GM19452 (cell line): ENCODE results near the gene ARFGEF3.
"Not testable (repeated sequence)": the region's sequence is repeated elsewhere in the genome, so short reads cannot be mapped to it uniquely, and the experiment has no call there.

ENCODE experiments used
- ATAC-seq: cut with Tn5 transposase; IDR thresholded peaks from one replicate; pipeline ENCODE4 v1.9.1; 2021; ENCODE audit not compliant: unreplicated experiment

ARFGEF3 gene

GRCh38 chr6:138271451-138271850 is 109.7 kb downstream of the ARFGEF3 start:
- no peak for ATAC-seq

GRCh38 chr6:138272533-138273315 is 111.0 kb downstream of the ARFGEF3 start:
- no peak for ATAC-seq

GRCh38 chr6:138275976-138276375 is 114.2 kb downstream of the ARFGEF3 start:
- no peak for ATAC-seq

- no peak for ATAC-seq
Observed at GRCh38 chr6:138277835-138278234, 116.1 kb downstream of the ARFGEF3 start.

- ATAC-seq, result no peak
Observed at GRCh38 chr6:138278326-138278725, 116.6 kb downstream of the ARFGEF3 start.

GRCh38 chr6:138285800-138286199 is 124.1 kb downstream of the ARFGEF3 start:
- ATAC-seq, result no peak

- ATAC-seq, result no peak
Observed at GRCh38 chr6:138286698-138287097, 125.0 kb downstream of the ARFGEF3 start.

GRCh38 chr6:138287144-138287955 is 125.6 kb downstream of the ARFGEF3 start:
- no peak for ATAC-seq

GRCh38 chr6:138288428-138289085 is 126.8 kb downstream of the ARFGEF3 start:
- ATAC-seq, result not testable (repeated sequence)

- ATAC-seq, result no peak
Observed at GRCh38 chr6:138289739-138290138, 128.0 kb downstream of the ARFGEF3 start.

- ATAC-seq, result no peak
Observed at GRCh38 chr6:138290423-138290962, 128.8 kb downstream of the ARFGEF3 start.

- no peak for ATAC-seq
Observed at GRCh38 chr6:138291036-138291848, 129.5 kb downstream of the ARFGEF3 start.

GRCh38 chr6:138291849-138292181 is 130.1 kb downstream of the ARFGEF3 start:
- ATAC-seq, result no peak

GRCh38 chr6:138292482-138292881 is 130.7 kb downstream of the ARFGEF3 start:
- ATAC-seq, result no peak

- ATAC-seq, result no peak
Observed at GRCh38 chr6:138293428-138294395, 132.0 kb downstream of the ARFGEF3 start.

GRCh38 chr6:138296381-138296780 is 134.6 kb downstream of the ARFGEF3 start:
- no peak for ATAC-seq

- ATAC-seq, result no peak
Observed at GRCh38 chr6:138296786-138297185, 135.0 kb downstream of the ARFGEF3 start.

GRCh38 chr6:138297761-138298298 is 136.1 kb downstream of the ARFGEF3 start:
- ATAC-seq, result no peak

GRCh38 chr6:138300469-138300868 is 138.7 kb downstream of the ARFGEF3 start:
- no peak for ATAC-seq
